DOHH2 (cell line): ENCODE measurements around the gene CTNND1.

Source experiments
- H3F3A ChIP-seq: fragments of 200-600 bp; sonication (generic), shearing (Covaris generic); 2 replicates; pipeline ENCODE4 v1.6.0; 2016; ENCODE audit warnings: antibody characterized with exemption, mild to moderate bottlenecking; ENCODE audit not compliant: control insufficient read depth, insufficient read depth
- H3K27ac ChIP-seq: fragments of 200-600 bp; sonication (generic); 2 replicates; pipeline ENCODE4 v1.5.1; 2014; ENCODE audit warnings: low read depth, mild to moderate bottlenecking, low read length, moderate library complexity
- H3K27me3 ChIP-seq: fragments of 200-600 bp; sonication (generic); 2 replicates; pipeline ENCODE4 v1.6.1; 2014; ENCODE audit warnings: mild to moderate bottlenecking, low read length, mixed read lengths; ENCODE audit not compliant: control insufficient read depth
- H3K36me3 ChIP-seq: fragments of 200-600 bp; sonication (generic); 2 replicates; pipeline ENCODE4 v1.6.1; 2014; ENCODE audit warnings: mild to moderate bottlenecking, low read length, moderate library complexity, mixed read lengths; ENCODE audit not compliant: control insufficient read depth
- H3K4me1 ChIP-seq: fragments of 200-600 bp; sonication (generic); 2 replicates; pipeline ENCODE4 v1.6.1; 2014; ENCODE audit warnings: mild to moderate bottlenecking, low read length, mixed read lengths; ENCODE audit not compliant: control insufficient read depth
- H3K4me2 ChIP-seq: fragments of 200-600 bp; sonication (generic); 2 replicates; pipeline ENCODE4 v1.6.0; 2014; ENCODE audit warnings: mild to moderate bottlenecking, low read length, moderate library complexity
- H3K4me3 ChIP-seq: fragments of 200-600 bp; sonication (generic); 2 replicates; pipeline ENCODE4 v1.5.1; 2014; ENCODE audit warnings: mild to moderate bottlenecking, low read length, mixed read lengths
- H3K79me2 ChIP-seq: fragments of 200-600 bp; sonication (generic); 2 replicates; pipeline ENCODE4 v1.6.1; 2014; ENCODE audit warnings: mild to moderate bottlenecking, low read length, mixed read lengths; ENCODE audit not compliant: control insufficient read depth
- H3K9me2 ChIP-seq: fragments of 200-600 bp; sonication (generic); replicated peaks from 2 replicates; pipeline ENCODE4 v1.6.1; 2014; ENCODE audit warnings: mild to moderate bottlenecking, low read length, mixed read lengths; ENCODE audit not compliant: control insufficient read depth
- H3K9me3 ChIP-seq: fragments of 200-600 bp; sonication (generic); 2 replicates; pipeline ENCODE4 v1.6.1; 2014; ENCODE audit warnings: antibody characterized with exemption, low read length, mixed read lengths; ENCODE audit not compliant: control insufficient read depth, insufficient read depth
- H4K20me1 ChIP-seq: fragments of 200-600 bp; sonication (generic); 2 replicates; pipeline ENCODE4 v1.6.0; 2014; ENCODE audit warnings: low read depth, mild to moderate bottlenecking, antibody characterized with exemption, low read length, moderate library complexity; ENCODE audit not compliant: control insufficient read depth, insufficient read depth
- EZH2phosphoT487 ChIP-seq: fragments of 200-600 bp; sonication (generic); IDR thresholded peaks from 2 replicates; pipeline ENCODE4 v1.6.1; 2017; ENCODE audit warnings: borderline replicate concordance, mild to moderate bottlenecking, antibody characterized with exemption, low read length, moderate library complexity, mixed read lengths
- TF ChIP-seq, protein P1 (sequence below): fragments of 200-600 bp; sonication (generic); IDR thresholded peaks from one replicate; pipeline ENCODE4 v1.5.1; 2014; ENCODE audit warnings: antibody characterized with exemption, mild to moderate bottlenecking, low read depth, low read length; ENCODE audit not compliant: poor library complexity, severe bottlenecking

The CTNND1 gene

DNA sequence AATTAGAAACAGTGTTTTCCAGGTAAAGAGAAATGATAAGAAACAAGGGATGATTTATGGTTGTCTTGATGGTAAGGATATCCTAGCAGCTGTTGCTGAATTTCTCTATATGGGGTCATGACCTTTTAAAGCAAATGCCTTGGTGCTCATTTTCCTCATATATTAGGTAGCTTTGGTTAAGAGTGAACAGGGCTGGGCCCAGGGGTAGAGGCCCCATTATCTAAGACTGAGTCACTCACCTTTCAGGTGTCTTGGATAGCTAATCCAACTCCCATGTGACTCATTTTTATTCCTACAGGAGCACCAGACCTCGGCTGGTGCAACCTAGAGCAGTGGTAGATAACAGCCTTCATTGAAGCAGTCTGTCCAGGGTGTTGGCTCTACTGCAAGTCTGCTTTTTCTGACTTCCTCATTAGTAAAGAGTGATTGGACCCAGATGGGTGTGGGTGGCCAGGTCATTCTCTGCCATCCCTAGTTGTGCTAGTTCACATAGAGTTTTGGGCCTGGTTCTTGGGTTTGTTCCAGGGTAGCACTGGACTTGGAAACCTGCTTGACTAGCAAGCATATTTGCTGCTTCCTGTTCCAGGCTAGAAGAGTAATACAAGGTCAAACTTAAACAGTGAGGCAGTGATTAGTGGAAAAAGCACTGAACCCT, 37.4 kb downstream of the CTNND1 start:
- H3K27ac ChIP-seq: no peak overlapping the region

GRCh38 chr11:57800444-57801182, 39.0 kb downstream of the CTNND1 start:
- Histone ChIP-seq H3K4me3 (no peak overlapping the region), H3K9me2 (no peaks in the 10 kb centered on the region), H3K4me2 (peak overlapping the region; percentile 19; the same call in 1 of the 2 replicates), H3K4me1 (peaks cover 10% of the 10 kb centered on the region), H3K27ac (no peak overlapping the region), H3K9me3 (no peaks in the 10 kb centered on the region), H4K20me1 (no peaks in the 10 kb centered on the region), H3K36me3 (peaks cover 39% of the 10 kb centered on the region), H3F3A (0 out of 2 replicates have a peak, but pooled peaks cover 5% of the 10 kb centered on the region), H3K79me2 (peaks cover 2% of the 10 kb centered on the region; the same call in 1 of the 2 replicates), H3K27me3 (no peaks in the 10 kb centered on the region)
- TF ChIP-seq, protein P1, sequence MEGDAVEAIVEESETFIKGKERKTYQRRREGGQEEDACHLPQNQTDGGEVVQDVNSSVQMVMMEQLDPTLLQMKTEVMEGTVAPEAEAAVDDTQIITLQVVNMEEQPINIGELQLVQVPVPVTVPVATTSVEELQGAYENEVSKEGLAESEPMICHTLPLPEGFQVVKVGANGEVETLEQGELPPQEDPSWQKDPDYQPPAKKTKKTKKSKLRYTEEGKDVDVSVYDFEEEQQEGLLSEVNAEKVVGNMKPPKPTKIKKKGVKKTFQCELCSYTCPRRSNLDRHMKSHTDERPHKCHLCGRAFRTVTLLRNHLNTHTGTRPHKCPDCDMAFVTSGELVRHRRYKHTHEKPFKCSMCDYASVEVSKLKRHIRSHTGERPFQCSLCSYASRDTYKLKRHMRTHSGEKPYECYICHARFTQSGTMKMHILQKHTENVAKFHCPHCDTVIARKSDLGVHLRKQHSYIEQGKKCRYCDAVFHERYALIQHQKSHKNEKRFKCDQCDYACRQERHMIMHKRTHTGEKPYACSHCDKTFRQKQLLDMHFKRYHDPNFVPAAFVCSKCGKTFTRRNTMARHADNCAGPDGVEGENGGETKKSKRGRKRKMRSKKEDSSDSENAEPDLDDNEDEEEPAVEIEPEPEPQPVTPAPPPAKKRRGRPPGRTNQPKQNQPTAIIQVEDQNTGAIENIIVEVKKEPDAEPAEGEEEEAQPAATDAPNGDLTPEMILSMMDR: peak; percentile 80
- TF ChIP-seq EZH2phosphoT487: no peak

More for the DNA sequence above, 37.4 kb downstream of the CTNND1 start:
- H3K36me3 ChIP-seq: peaks cover 32% of the 10 kb centered on the region
- no peak overlapping the region for H3K4me3 ChIP-seq
- H3K27me3 ChIP-seq: no peaks in the 10 kb centered on the region
- H3K9me3 ChIP-seq: no peaks in the 10 kb centered on the region
- H3K9me2 ChIP-seq: no peaks in the 10 kb centered on the region
- H3F3A ChIP-seq: 0 out of 2 replicates have a peak, but pooled peaks cover 5% of the 10 kb centered on the region
- H3K79me2 ChIP-seq: peaks cover 2% of the 10 kb centered on the region; the same call in 1 of the 2 replicates
- no peaks in the 10 kb centered on the region for H4K20me1 ChIP-seq
- TF ChIP-seq EZH2phosphoT487: no peak
- TF ChIP-seq, protein P1: no peak
- no peak overlapping the region for H3K4me2 ChIP-seq
- H3K4me1 ChIP-seq: peaks cover 10% of the 10 kb centered on the region

- H4K20me1 ChIP-seq: no peaks in the 10 kb centered on the region
- H3F3A ChIP-seq: 0 out of 2 replicates have a peak, but pooled peaks cover 5% of the 10 kb centered on the region
- H3K27ac ChIP-seq: no peak overlapping the region
- TF ChIP-seq, protein P1: no peak
- TF ChIP-seq EZH2phosphoT487: no peak
- no peak overlapping the region for H3K4me2 ChIP-seq
- peaks cover 2% of the 10 kb centered on the region; the same call in 1 of the 2 replicates for H3K79me2 ChIP-seq
- H3K9me3 ChIP-seq: no peaks in the 10 kb centered on the region
- H3K4me3 ChIP-seq: no peak overlapping the region
- peaks cover 41% of the 10 kb centered on the region for H3K36me3 ChIP-seq
- no peaks in the 10 kb centered on the region for H3K27me3 ChIP-seq
- no peaks in the 10 kb centered on the region for H3K9me2 ChIP-seq
- H3K4me1 ChIP-seq: peaks cover 10% of the 10 kb centered on the region
Observed at GRCh38 chr11:57801183-57801485, 39.5 kb downstream of the CTNND1 start.
